SKM-1 (cell line): ENCODE data around the gene TMPRSS15.

Source experiments
- DNase-seq: peaks from one replicate; lab custom pipeline; 2025; ENCODE audit not compliant: unreplicated experiment; lab: John Stamatoyannopoulos, UW

Gene TMPRSS15

DNA sequence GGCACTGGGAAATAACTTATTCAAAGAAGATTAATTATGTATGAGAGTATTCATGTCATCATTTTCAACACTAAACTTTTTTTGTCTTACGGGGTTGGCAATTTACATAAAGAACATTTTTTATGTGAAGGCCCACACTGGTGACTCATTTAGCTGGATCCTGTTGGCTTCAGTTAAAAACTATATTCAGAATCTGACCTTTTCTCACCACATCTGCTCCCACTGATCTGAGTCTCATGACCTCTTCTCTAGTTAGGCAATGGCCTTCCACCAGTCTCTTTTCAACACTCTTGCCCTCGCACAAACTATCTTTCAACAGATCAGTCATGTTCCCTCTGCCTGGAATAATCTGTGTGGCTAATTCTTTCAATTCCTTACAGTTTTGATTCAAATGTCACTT is 53.4 kb downstream of the TMPRSS15 start:
- no peak for DNase-seq

DNA sequence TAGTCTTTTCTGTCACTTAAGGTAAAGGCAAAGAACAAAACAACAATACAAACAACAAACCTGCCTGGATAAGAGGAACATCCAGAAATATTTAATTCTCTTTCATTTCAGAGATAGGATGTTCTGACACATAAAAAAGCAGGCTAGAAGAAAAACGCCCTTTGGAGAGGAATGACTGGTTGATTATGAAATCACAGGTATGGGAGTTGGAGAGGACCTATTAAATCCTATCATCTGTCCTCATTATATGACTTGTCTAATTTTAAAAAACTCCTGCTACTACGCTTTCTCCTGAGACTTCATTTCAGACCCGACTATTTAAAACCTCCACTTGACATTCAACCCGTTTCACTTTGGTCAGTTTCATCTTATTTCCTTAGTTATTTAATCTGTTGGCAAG is 54.1 kb downstream of the TMPRSS15 start:
- no peak for DNase-seq

DNA sequence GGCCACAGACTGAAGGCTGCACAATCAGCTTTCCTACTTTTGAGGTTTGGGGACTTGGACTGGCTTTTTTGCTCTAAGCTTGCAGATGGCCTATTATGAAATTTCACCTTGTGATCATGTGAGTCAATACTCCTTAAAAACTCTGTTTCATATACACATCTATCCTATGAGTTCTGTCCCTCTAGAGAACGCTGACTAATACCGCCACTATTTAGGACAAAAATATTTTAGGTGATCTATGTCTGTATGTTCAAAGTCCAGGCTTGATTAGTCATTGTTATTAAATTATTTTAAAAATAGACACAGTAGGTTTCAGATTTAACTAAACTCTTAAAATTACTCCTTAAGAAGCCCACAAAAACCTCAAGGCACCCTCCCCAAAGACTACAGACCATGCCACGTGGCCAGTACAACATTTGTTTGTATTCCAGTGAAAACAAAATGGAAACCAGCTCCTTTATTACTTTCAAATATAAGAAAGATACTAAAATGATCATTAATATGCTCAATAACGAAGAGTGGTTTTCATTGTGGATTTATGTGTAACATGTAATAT is 63.1 kb downstream of the TMPRSS15 start:
- DNase-seq, result no peak

DNA sequence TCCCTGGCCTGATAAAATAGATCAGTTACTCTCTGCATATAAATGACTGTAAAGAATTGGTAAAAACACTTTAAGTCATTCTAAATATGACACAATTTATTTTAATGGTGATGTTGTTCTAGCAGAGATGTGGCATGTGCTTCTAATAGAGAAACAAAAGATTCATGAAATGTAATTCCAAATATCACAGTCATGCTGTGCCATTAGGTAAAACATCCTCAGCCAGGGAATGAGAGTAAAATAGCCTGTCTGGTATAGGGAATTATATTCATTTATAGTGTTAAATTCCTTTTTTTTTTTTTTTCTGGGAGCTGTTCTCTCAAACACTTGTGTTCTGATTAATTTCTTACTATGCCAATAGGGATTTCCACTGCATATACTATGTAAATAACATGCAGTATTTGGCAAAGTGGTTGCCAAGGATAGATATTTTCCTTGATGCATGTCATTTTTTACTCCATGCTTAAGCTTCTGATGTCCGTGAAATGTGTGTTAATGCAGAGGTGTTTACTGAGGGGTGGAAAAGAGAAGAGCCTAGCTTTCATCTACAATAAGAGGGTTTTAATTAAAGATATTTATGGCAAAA is 67.8 kb downstream of the TMPRSS15 start:
- no peak for DNase-seq

DNA sequence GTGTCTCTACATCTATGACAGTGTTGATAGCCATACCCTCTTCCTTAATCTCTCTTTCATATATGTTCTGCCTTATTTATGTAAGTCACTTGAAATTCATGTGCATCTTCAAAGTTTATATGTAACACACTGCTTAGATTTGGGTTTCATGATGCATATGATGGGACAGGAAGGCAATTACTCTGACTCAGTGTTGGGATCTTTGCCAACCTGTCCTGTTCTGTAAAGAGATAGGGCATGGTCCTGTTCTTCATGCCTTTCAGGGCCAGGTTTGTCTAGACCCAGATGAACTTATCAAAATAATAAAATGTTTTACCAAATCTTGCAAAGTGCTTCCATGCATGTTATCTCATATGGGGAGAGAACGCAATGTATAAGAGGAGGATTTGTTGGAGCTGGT is 69.5 kb downstream of the TMPRSS15 start:
- DNase-seq, result no peak

DNA sequence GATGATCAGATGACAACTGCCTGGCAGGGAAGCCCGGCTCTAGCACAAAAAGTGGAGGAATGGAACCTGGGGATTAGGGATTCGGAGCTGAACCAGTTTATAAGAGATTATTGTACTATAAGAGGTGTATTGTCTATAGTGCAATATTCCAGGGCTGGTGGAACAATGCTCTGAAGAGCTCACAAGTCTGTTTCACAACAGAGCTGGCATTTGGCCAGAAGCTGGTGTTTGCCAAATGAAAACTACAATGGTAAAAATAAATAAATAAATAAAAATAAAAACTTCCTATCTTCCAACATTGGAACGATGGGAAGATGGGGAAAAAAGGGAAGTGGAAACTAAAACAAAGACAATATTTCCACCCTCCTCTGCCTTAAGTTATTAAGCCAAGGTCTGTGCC is 85.4 kb downstream of the TMPRSS15 start:
- DNase-seq, result no peak

DNA sequence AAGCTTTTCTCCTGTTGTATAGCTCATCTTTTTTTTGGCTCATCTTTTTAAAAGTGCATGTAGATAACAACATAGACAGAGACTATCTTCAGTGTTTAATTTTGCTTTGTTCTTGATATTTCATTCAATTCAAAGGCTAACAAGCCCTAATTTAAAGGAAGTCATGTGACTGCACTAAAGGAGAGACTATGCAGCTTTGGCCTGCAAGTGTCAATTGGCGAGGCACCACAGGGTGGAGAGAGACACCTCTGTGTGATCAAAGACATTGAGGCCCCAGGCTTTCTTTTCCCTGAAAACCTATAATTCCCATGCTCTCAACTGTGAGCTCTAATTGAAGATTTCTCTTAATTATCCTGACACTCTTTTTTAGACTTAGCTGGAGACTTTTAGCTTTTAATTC is 105.4 kb downstream of the TMPRSS15 start:
- DNase-seq, result no peak

DNA sequence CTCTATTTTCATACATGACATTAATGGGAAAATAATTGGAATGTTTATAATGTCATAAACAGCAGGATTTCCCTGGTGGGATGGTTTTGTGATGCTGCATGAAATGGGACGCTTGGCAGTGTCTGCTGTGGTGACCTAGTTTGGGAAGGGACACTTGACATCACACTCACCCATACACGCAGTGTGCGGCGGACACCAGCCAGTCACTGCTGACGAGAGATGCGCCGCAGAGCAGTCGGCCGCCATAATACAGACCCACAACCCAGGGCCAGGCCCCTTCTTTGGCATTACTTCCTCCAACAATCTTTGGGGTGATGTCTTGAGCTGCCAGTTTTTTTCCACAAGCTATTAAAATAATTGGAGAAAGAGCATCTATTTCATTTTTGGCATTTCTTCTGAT is 109.5 kb downstream of the TMPRSS15 start:
- DNase-seq, result no peak

DNA sequence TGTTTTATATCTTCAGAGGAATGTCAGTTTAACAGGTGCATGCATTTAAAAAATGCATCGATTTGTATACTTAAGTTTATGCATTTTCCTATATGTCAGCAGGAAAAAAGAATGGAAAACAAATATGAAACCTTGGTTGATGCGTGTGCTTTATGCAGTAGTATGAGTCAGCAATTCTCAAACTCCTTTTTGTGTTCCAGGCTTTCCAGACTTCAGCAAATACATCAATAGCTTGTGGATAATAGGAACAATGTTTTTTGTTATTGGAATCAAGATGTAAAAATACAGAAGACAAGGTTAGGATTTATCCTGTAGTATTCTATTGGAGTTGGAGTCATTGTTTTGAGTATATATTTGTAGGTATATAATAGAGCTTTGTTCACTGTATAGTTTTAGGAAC is 113.7 kb downstream of the TMPRSS15 start:
- DNase-seq, result no peak

DNA sequence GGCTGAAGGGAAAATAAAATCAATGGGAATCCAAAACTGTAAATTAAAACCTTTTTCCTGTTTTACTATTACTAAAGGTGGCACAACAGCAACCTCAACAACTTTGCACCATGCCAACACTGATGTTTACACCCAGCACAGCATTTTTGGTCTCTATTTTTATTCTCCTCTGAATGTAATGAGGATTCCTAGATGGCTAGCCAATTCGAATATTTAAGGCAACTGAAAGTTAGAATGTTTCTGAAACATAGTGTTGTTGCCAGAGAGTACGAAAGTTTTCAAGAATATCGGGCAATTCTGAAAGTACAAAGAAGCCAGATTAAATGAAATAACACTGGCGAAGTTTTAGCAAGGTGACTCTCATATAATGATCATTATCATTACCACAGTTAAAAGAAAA is 118.2 kb downstream of the TMPRSS15 start:
- no peak for DNase-seq

DNA sequence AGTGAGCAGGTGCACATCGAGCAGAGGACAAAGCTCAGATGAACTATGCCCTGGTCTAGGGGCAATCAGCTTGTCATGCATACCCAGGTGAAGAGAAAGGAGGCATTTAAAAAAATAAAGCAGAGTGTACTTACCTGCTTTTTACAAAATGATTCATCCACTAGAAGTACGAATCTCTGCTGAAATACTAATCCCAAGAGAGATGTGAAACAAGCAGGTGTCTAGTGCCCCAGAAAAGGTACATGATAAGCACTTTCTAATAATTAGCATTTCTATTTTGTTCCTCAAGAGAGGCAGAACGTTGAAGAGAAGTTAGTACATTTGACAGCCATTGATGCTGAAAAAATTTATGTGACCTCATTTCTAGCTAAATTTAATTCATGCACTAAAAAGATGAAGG is 127.8 kb downstream of the TMPRSS15 start:
- DNase-seq, result no peak

DNA sequence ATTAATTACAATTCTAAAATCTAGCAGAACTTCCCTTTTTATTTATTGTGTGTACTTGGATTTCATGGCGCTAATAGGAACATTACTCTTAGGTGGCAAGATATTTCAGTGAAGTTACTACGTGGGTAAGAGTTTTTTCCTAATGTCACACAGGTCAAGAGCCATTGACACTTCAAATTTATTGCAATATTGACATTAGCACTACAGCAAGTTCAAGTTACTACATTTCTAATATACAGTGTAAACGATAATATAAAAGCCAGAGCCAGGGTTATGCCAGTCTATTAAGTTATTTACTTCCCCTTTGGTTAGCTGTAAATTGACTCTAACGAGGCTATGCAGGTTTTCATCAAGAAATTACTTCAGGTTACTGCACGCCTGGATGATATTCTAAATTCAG is 129.2 kb downstream of the TMPRSS15 start:
- no peak for DNase-seq

DNA sequence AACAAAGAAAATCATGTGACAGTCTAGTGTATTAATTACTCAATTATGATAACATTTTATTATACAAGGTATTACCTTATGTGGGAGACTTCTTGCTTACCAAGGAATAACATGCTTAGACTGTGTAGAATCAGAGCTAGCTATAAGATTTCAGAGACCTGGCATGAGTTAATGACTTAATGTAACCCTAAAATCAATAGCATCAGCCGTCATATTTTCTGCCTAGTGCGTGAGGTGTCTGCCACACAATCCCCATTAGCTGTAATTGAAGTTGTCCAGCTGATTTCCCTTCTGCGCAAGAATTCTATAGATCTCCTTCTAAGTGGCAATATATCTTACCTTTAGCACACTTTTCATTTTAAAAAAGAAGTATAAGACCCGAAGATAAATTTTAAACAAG is 130.2 kb downstream of the TMPRSS15 start:
- no peak for DNase-seq

DNA sequence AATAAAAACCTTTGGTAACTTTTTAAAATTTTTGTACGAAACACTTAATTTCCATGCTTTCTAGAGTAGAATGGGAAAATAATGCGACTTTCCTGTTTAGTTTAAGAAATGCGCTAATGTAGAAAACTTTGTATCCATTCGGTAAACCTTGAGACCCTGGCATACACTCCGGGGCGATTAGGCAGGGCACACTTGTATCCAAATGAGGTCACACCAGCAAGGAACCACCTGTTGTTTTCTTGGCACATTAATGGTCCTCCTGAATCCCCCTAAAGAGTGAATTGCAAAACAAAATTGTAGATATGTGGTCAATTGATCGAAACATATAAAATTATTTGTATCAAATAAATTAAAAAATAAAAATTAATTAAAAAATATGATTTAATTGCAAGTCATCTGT is 133.7 kb downstream of the TMPRSS15 start:
- no peak for DNase-seq

DNA sequence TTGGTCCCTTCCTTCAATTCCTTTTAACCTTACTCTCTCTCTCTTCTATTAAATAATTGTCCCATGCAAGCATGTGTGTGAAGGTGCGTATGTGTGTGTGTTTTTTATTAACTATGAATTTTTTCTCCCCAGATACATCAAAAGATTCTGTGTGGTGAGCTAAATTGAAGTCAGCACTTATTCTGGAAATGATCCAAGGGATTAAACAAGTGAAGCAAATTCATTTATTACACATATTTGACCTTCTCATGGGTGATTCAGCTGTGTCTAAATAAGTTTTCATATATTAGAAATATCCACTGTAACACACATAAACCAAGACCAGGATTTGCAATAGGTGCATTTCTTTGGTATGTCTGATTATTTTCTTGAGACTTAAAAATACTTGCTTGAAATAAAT is 134.7 kb downstream of the TMPRSS15 start:
- no peak for DNase-seq

DNA sequence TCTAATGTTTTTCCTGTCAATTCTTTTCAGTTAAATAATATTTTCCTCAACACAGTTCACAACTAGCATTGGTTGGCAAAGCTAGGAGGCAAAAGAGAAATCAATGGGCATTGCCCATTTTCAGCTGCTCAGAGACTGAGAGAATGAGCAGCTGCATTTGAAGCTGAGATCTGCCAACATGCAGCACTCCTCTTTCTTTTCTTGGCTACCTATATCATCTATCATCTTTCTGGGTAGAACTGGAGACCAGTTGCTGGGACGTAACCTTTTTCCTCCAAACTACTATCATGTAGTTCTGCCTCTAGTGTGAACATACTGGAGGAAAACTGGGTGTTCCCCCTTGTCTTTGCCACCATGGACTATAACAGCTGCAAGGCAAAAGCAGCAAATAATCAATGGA is 136.1 kb downstream of the TMPRSS15 start:
- DNase-seq, result no peak

DNA sequence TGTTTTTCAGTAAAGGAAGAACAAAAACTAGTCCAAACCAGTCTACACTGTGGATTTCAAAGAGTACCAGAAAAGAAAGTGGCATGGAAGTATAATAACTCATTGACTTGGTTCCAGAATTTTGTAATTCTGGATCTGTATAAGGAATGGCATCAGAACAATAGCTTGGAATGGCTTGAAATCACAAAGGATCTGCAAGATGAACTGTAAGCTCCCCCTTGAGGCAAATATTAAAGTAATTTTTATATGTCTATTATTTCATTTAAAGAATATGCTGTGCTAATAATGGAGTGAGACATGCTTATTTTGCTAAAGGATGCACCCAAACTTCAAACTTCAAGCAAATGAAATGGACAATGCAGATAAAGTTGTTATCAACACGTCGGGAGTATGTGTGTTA is 137.6 kb downstream of the TMPRSS15 start:
- no peak for DNase-seq

DNA sequence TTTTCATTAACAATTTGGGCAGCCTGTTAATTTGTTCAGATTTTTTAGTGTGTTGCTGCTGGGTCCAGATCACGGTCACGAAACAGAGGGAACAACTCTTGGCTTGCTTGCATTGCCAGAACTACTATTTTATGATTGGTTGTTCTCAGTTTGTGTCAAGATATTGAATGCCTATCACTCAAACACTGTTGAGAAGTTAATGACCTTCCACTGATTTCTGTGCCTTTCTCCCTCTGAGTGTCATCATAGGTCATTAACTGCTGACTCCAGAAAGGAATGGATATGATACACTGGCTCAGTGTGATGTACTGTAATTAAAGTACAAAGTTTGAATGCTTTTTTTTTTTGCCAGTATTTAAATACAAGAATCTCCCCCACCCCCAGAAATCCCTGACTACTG is 149.8 kb downstream of the TMPRSS15 start:
- DNase-seq, result no peak

DNA sequence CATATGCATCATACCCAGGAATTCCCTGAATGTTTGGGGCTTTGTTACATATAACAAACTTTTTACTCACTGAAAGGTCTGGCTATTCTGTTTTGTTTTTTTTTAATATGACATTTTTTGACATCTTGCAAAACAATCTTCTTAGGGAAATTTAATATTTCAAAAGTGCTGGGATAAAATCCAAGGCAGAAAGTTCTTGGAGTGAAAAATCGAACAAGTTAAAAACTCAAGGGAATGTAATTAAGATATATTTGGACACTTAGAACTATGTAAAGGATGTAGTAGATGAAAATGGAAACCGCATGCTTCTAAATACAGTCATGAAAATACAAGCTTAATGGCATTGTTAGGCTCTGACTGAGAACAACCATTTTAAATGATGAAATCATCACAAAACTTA is 150.4 kb downstream of the TMPRSS15 start:
- DNase-seq, result no peak

DNA sequence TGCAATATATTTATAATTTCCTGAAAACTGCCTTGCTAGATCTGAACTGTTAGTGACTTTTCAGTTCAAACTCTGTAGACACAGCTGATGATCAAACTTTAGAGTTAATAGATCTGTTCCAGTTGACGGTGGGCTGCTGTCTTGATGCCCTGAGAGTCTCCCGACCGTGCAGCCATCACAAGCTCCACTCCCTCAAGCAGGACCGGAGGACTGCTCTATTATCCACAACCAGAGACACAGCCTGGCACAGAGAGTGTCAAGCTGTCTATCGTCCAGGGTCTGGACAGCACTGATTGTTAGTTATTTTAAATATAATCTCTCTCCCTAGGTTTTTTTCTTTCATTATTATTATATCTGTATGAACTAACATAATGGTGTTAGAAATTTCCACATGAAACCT is 150.9 kb downstream of the TMPRSS15 start:
- no peak for DNase-seq

DNA sequence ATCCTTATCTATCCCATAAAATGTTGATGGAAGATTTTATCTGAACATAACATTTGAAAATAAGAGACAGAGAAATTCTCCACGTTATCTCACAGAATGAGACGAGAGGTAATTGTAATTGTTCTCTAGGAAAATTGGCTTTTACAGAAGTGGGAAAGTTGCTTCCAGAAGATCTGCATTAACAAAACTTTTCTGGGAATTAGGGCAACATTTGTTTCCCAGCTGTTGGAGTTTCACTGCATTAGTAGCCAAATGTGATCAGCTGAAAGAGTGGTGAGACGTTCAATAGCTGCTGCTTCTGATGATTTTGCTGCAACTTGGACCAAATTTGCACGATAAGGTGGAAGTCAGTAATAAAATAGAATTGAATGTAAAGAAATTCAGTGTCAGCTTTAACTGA is 151.3 kb downstream of the TMPRSS15 start:
- DNase-seq, result no peak

DNA sequence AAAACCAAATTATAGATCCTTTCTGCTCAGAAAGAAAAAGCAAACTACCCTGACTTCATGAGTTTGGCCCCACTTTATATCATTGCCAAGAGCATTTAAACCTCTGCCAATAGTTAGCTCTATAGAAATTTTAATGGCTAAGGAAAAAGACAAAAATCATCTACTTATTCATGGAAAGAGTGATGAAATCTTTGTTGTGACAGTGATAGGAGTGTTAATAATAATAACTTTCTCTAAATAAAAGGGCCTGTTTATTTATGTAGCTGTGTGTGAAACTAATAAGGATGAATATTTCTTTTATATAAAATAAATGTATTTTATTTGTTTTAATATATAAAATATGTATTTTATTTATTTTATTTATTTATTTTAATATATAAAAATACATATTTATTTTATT is 152.5 kb downstream of the TMPRSS15 start:
- DNase-seq, result no peak

DNA sequence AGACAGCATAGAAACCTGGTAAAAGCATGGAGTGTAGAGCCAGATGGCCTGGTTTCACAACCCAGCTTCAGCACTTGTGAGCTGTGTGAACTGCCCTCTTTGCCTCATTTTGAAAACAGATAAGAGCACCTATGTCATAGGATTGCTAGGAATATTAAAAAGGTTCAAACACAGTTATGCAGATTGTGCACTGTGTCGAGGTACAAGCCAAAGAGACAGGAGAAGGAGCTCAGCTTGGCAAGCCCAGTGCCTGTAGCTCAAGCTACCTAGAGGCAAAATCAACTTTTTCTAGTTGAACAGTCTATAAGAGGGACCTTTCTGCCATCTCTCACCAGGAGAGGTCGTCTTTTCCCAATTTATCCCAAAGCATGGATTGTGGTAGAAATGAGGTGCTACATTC is 153.9 kb downstream of the TMPRSS15 start:
- DNase-seq, result no peak

DNA sequence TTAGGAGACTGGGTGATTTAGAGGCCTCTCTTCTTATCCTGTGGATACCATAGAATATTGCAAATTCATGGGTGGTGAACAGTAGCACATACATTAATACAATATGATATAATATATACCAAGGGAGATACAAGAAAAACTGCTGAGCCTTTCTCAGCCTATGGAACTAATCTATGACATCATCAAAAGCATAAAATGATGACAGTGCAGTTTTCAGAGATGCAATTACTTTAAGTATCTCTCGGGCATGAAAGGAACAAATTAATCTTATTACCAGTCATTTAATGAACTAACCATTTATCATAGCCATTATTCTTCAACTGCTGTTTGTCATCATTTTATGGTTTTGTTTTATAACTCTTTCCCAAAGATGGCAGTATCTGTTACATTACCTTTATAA is 155.4 kb downstream of the TMPRSS15 start:
- DNase-seq, result no peak
